Liver (tissue), 9 donors: ENCODE results near the gene CLEC16A. TPM values are rescaled to one million over a fixed set of nuclear protein-coding genes. Genes with fewer than 3 reads are reported as not detected.

Experiments
- DNase-seq: peaks from one replicate; pipeline ENCODE4 v3.0.0-alpha.2; 2017; ENCODE audit warnings: low spot score
- H3K27ac ChIP-seq, 2 donors: one replicate each; pipeline ENCODE4 v1.7.0; 2013; ENCODE audit warnings: inconsistent platforms in 2 of 2, low read length in 2 of 2, control low read depth in 1 of 2, low read depth in 1 of 2, mild to moderate bottlenecking in 1 of 2
- H3K27me3 ChIP-seq, 4 donors: one replicate each; pipeline versions ENCODE4 v1.6.1 to v1.7.0; 2013; ENCODE audit warnings: low read length in 3 of 4, inconsistent platforms in 1 of 4, mild to moderate bottlenecking in 1 of 4, moderate library complexity in 1 of 4; ENCODE audit not compliant: control insufficient read depth in 4 of 4, insufficient read depth in 4 of 4
- H3K36me3 ChIP-seq, 4 donors: one replicate each; pipeline versions ENCODE4 v1.6.1 to v1.7.0; 2013; ENCODE audit warnings: low read length in 3 of 4, mild to moderate bottlenecking in 3 of 4, low read depth in 1 of 4, moderate library complexity in 1 of 4; ENCODE audit not compliant: control insufficient read depth in 4 of 4, insufficient read depth in 3 of 4
- H3K4me1 ChIP-seq, 4 donors: one replicate each; pipeline versions ENCODE4 v1.6.1 to v1.7.0; 2013; ENCODE audit warnings: low read length in 3 of 4, mild to moderate bottlenecking in 3 of 4, moderate library complexity in 1 of 4; ENCODE audit not compliant: control insufficient read depth in 4 of 4, insufficient read depth in 4 of 4
- H3K4me3 ChIP-seq, 3 donors: one replicate each; pipeline versions ENCODE4 v1.6.1 to v1.7.0; 2013; ENCODE audit warnings: low read length in 3 of 3, control low read depth in 1 of 3, low read depth in 1 of 3, mild to moderate bottlenecking in 1 of 3
- H3K9ac ChIP-seq, 2 donors: one replicate each; pipeline ENCODE4 v1.7.0; 2013; ENCODE audit warnings: low read length in 2 of 2, mild to moderate bottlenecking in 2 of 2, moderate library complexity in 2 of 2, control low read depth in 1 of 2, low read depth in 1 of 2
- H3K9me3 ChIP-seq, 4 donors: one replicate each; pipeline versions ENCODE4 v1.6.1 to v1.7.0; 2013; ENCODE audit warnings: low read length in 3 of 4; ENCODE audit not compliant: control insufficient read depth in 4 of 4
- EGR1 ChIP-seq, 2 donors: IDR thresholded peaks; 2 replicates each; pipeline ENCODE4 v1.6.1; 2016 to 2018; ENCODE audit warnings: antibody characterized with exemption in 2 of 2, low read depth in 2 of 2
- FOXA1 ChIP-seq: IDR thresholded peaks from 2 replicates; pipeline ENCODE4 v1.6.1; 2016; ENCODE audit warnings: antibody characterized with exemption
- FOXA2 ChIP-seq: IDR thresholded peaks from 2 replicates; pipeline ENCODE4 v1.6.1; 2016; ENCODE audit warnings: antibody characterized with exemption
- GABPA ChIP-seq, 2 donors: IDR thresholded peaks in 1 of 2; conservative IDR thresholded peaks in 1 of 2; 2 replicates each; pipeline ENCODE4 v1.6.1; 2016; ENCODE audit warnings: antibody characterized with exemption in 2 of 2, mild to moderate bottlenecking in 1 of 2, moderate library complexity in 1 of 2
- HNF4A ChIP-seq, 2 donors: conservative IDR thresholded peaks; 2 replicates each; pipeline ENCODE4 v1.6.1; 2016; ENCODE audit warnings: antibody characterized with exemption in 2 of 2, mild to moderate bottlenecking in 2 of 2
- HNF4G ChIP-seq: IDR thresholded peaks from 2 replicates; pipeline ENCODE4 v1.6.1; 2016; ENCODE audit warnings: antibody characterized with exemption
- JUND ChIP-seq, 2 donors: IDR thresholded peaks; 2 replicates each; pipeline ENCODE4 v1.6.1; 2016; ENCODE audit warnings: antibody characterized with exemption in 2 of 2
- MAX ChIP-seq: IDR thresholded peaks from 2 replicates; pipeline ENCODE4 v1.6.1; 2016; ENCODE audit warnings: antibody characterized with exemption
- NR2F2 ChIP-seq: IDR thresholded peaks from 2 replicates; pipeline ENCODE4 v1.6.1; 2016; ENCODE audit warnings: antibody characterized with exemption
- RAD21 ChIP-seq, 2 donors: IDR thresholded peaks; 2 replicates each; pipeline ENCODE4 v1.6.1; 2016; ENCODE audit warnings: antibody characterized with exemption in 2 of 2, mild to moderate bottlenecking in 2 of 2
- RXRA ChIP-seq, 2 donors: IDR thresholded peaks; 2 replicates each; pipeline ENCODE4 v1.6.1; 2017 to 2018; ENCODE audit warnings: antibody characterized with exemption in 2 of 2, mild to moderate bottlenecking in 1 of 2
- SP1 ChIP-seq: IDR thresholded peaks from 2 replicates; pipeline ENCODE4 v1.6.1; 2018; ENCODE audit warnings: antibody characterized with exemption, mild to moderate bottlenecking
- TAF1 ChIP-seq: conservative IDR thresholded peaks from 2 replicates; pipeline ENCODE4 v1.6.1; 2016; ENCODE audit warnings: antibody characterized with exemption, mild to moderate bottlenecking
- YY1 ChIP-seq: IDR thresholded peaks from 2 replicates; pipeline ENCODE4 v1.6.1; 2016; ENCODE audit warnings: antibody characterized with exemption, mild to moderate bottlenecking
- ZBTB33 ChIP-seq: IDR thresholded peaks from 2 replicates; pipeline ENCODE4 v1.6.1; 2016; ENCODE audit warnings: antibody characterized with exemption
- WGBS: extraction: QIAGEN DNeasy Blood & Tissue Kit; methylation state at CpG from one replicate; pipeline ENCODE4 v1.1.7; 2013; 5-methylcytosine and 5-hydroxymethylcytosine counted together
- polyA plus RNA-seq, 2 donors: library from polyadenylated mRNA; stranded (reverse) in 1 of 2; unstranded in 1 of 2; fragments of 200-250 nt in 1 of 2; fragments of >200 nt in 1 of 2; fragmentation: Nextera tagmentation in 1 of 2; extraction: Ambion mirVana in 1 of 2; gene quantifications; one replicate each; pipeline versions ENCODE4 v1.2.1 to v1.2.3, GENCODE V29; 2013 to 2015
- total RNA-seq, 2 donors: library from RNA; depleted of rRNA; stranded (reverse); fragments of >200 nt; gene quantifications; one replicate each; pipeline ENCODE4 v1.2.3, GENCODE V29; 2014
- TF ChIP-seq, protein P1 (sequence below): IDR thresholded peaks from 2 replicates; pipeline ENCODE4 v1.6.1; 2016; ENCODE audit warnings: antibody characterized with exemption, mild to moderate bottlenecking
- TF ChIP-seq, protein P2 (sequence below): fragments of 150-350 bp; IDR thresholded peaks from 2 replicates; pipeline ENCODE4 v1.5.1; 2017; ENCODE audit warnings: improper control_type of control experiment, low read depth, low read length; ENCODE audit not compliant: missing input control
- TF ChIP-seq, protein P3 (sequence below): IDR thresholded peaks from 2 replicates; pipeline ENCODE4 v1.6.1; 2016; ENCODE audit warnings: antibody characterized with exemption
- donor health status: healthy.
- donor health status: healthy.
- donor health status: healthy.
- donor health status: healthy.
- donor health status: healthy.

Gene CLEC16A
- total and polyA plus RNA-seq, 4 donors, result 9.7 to 23.0 (median 17.4) TPM

DNA sequence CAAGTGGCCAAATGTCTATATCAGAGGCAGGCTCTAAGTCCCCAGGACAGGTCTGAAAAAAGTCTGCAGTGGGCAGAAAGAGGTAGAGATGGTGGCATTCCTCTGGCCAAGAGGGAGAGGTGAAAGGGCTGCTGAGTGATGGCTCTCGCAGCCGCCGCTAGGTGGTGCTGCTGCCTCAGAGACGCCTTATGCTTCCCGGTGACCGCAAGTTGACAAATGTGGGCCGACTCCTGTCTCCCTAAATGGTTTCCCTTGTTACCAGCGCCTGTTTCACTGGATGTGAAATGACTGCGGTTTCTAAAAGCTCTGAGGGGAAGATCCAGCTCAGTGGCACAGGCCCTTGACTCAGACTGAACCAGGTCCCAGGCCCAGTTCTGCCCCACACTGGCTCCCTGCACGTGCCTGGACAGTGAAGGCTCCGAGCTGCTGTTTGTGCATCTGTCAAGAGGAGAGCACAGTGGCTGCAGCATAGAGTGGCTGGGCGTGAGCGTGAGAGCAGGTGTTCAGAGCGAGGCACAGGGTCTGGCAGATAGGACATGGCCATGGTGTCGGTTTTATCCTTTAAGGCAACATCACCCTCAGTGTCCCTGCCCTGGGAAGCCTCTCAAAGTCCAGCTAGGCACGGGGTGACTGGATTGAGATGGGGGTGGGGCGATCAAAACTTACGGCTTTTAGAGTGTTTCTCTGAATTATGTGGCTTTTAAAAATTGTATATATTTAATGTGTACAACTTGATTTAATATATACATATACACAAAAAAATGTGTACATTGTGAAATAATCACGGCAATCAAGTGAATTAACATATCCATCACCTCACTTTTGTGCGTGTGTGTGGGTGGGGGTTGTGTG is 19.9 kb downstream of the CLEC16A start:
- WGBS, result 34% methylated on average over 20 of the region's 20 CpGs
- Histone ChIP-seq H3K36me3 (peaks cover 0 to 15% (median 11%) of the 10 kb centered on the region in 4 donors), H3K9ac (no peak overlapping the region), H3K27ac (no peak overlapping the region), H3K4me1 (peaks cover 0 to 14% (median 10%) of the 10 kb centered on the region in 4 donors), H3K27me3 (no peaks in the 10 kb centered on the region), H3K9me3 (no peaks in the 10 kb centered on the region), H3K4me3 (no peak overlapping the region)
- peak; percentile 90 for DNase-seq
- peak; percentile 92 to 96 for TF ChIP-seq RAD21 (IDR thresholded peaks at IDR 0.05)
- peak in 1 of 2 donors; percentile 30 for TF ChIP-seq RXRA (IDR thresholded peaks at IDR 0.05)
- no peak for TF ChIP-seq GABPA (IDR thresholded peaks at IDR 0.05 in 1 of 2, conservative IDR thresholded peaks at IDR 0.05 in 1 of 2)
- TF ChIP-seq, protein P1, sequence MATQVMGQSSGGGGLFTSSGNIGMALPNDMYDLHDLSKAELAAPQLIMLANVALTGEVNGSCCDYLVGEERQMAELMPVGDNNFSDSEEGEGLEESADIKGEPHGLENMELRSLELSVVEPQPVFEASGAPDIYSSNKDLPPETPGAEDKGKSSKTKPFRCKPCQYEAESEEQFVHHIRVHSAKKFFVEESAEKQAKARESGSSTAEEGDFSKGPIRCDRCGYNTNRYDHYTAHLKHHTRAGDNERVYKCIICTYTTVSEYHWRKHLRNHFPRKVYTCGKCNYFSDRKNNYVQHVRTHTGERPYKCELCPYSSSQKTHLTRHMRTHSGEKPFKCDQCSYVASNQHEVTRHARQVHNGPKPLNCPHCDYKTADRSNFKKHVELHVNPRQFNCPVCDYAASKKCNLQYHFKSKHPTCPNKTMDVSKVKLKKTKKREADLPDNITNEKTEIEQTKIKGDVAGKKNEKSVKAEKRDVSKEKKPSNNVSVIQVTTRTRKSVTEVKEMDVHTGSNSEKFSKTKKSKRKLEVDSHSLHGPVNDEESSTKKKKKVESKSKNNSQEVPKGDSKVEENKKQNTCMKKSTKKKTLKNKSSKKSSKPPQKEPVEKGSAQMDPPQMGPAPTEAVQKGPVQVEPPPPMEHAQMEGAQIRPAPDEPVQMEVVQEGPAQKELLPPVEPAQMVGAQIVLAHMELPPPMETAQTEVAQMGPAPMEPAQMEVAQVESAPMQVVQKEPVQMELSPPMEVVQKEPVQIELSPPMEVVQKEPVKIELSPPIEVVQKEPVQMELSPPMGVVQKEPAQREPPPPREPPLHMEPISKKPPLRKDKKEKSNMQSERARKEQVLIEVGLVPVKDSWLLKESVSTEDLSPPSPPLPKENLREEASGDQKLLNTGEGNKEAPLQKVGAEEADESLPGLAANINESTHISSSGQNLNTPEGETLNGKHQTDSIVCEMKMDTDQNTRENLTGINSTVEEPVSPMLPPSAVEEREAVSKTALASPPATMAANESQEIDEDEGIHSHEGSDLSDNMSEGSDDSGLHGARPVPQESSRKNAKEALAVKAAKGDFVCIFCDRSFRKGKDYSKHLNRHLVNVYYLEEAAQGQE, result no peak
- TF ChIP-seq MAX, result no peak
- no peak for TF ChIP-seq ZBTB33
- TF ChIP-seq FOXA2, result no peak
- TF ChIP-seq EGR1 (IDR thresholded peaks at IDR 0.05; ENCODE audit: low read depth in 2 of 2), result no peak
- no peak for TF ChIP-seq SP1
- TF ChIP-seq, protein P2, sequence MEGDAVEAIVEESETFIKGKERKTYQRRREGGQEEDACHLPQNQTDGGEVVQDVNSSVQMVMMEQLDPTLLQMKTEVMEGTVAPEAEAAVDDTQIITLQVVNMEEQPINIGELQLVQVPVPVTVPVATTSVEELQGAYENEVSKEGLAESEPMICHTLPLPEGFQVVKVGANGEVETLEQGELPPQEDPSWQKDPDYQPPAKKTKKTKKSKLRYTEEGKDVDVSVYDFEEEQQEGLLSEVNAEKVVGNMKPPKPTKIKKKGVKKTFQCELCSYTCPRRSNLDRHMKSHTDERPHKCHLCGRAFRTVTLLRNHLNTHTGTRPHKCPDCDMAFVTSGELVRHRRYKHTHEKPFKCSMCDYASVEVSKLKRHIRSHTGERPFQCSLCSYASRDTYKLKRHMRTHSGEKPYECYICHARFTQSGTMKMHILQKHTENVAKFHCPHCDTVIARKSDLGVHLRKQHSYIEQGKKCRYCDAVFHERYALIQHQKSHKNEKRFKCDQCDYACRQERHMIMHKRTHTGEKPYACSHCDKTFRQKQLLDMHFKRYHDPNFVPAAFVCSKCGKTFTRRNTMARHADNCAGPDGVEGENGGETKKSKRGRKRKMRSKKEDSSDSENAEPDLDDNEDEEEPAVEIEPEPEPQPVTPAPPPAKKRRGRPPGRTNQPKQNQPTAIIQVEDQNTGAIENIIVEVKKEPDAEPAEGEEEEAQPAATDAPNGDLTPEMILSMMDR, result peak; percentile 93
- TF ChIP-seq HNF4A (conservative IDR thresholded peaks at IDR 0.05), result peak in 1 of 2 donors; percentile 12
- no peak for TF ChIP-seq NR2F2
- no peak for TF ChIP-seq YY1
- TF ChIP-seq FOXA1, result no peak
- no peak for TF ChIP-seq TAF1
- TF ChIP-seq JUND (IDR thresholded peaks at IDR 0.05), result no peak
- TF ChIP-seq, protein P3, sequence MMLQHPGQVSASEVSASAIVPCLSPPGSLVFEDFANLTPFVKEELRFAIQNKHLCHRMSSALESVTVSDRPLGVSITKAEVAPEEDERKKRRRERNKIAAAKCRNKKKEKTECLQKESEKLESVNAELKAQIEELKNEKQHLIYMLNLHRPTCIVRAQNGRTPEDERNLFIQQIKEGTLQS, result no peak
- no peak for TF ChIP-seq HNF4G
